Measurements from ENCODE around the gene SLX4IP. TPM values are rescaled to one million over a fixed set of nuclear protein-coding genes. Genes with fewer than 3 reads are reported as not detected.
"Not testable (repeated sequence)": the region's sequence is repeated elsewhere in the genome, so short reads cannot be mapped to it uniquely, and the experiment has no call there.

SLX4IP gene
- total RNA-seq, 2 donors from 2014 or later: 7.0 to 8.2 TPM

DNA sequence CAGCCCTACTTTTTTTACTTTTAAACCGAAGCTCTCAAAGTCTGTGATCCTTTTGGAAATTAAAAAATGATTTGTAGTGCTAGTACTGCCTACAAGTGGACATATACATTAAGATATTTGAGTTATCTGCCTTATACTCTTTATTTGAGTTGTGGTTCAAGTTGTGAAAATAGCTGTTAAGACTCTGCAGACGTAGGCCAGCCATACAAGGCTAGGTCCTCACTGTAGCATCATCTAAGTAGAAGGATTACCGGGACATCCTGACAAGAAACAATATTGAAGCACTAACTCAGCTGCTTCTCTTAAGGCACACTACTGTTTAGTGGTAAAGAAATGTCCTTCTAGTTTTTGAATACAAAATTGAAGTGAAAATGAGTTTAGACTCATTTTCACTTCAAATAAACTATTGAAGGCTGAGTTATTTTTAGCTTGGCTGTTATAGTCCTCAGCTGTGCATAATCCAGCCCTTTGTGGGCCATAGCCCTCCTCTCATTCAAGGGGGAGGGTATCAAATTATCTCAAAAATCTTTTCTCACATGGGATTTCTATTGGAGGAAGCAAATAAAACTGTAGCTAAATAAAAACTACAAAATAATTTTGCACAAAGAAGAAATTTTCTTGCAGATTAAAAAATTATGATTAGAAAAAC, 170.6 kb downstream of the SLX4IP start:
- WGBS: 81% methylated on average over 3 of the region's 3 CpGs
- Histone ChIP-seq H3K9me3 (no peaks in the 10 kb centered on the region), H3K27ac (peak overlapping the region; percentile 17 to 58), H3K36me3 (no peaks in the 10 kb centered on the region), H3K4me3 (no peak overlapping the region), H3K4me1 (replicated peaks) (no peaks in the 10 kb centered on the region), H3K27me3 (replicated peaks; ENCODE audit: insufficient read depth) (no peaks in the 10 kb centered on the region)
- TF ChIP-seq, protein P1, sequence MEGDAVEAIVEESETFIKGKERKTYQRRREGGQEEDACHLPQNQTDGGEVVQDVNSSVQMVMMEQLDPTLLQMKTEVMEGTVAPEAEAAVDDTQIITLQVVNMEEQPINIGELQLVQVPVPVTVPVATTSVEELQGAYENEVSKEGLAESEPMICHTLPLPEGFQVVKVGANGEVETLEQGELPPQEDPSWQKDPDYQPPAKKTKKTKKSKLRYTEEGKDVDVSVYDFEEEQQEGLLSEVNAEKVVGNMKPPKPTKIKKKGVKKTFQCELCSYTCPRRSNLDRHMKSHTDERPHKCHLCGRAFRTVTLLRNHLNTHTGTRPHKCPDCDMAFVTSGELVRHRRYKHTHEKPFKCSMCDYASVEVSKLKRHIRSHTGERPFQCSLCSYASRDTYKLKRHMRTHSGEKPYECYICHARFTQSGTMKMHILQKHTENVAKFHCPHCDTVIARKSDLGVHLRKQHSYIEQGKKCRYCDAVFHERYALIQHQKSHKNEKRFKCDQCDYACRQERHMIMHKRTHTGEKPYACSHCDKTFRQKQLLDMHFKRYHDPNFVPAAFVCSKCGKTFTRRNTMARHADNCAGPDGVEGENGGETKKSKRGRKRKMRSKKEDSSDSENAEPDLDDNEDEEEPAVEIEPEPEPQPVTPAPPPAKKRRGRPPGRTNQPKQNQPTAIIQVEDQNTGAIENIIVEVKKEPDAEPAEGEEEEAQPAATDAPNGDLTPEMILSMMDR (IDR thresholded peaks at IDR 0.05): no peak
- TF ChIP-seq POLR2A (IDR thresholded peaks at IDR 0.05): no peak
- TF ChIP-seq POLR2AphosphoS5 (IDR thresholded peaks at IDR 0.05): no peak
- intact Hi-C loops (cut with DNase I): no loop called here
- no peak for DNase-seq (ENCODE audit: low spot score)

DNA sequence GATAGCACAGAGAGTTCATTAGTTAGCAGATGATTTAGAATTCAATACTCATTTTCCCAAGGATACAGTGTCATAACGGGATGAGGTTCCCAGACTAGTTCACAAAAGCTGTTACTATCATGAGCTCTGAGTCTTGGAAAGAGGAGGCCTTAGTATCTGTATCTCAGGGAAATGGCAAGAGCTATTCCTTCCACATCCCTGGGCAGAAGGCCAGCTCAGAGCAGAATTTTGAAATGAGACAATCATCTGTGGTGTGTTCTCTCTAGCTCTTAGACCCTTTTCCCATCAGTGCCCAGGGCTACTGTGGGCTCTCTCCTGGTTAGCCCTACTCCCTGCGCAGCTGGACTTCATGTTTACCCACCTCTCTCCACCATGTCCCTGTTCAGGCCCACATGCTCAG, 174.2 kb downstream of the SLX4IP start:
- Histone ChIP-seq H3K4me3 (no peak overlapping the region), H3K4me1 (replicated peaks) (peaks cover 5% of the 10 kb centered on the region), H3K36me3 (no peaks in the 10 kb centered on the region), H3K27me3 (replicated peaks; ENCODE audit: insufficient read depth) (no peaks in the 10 kb centered on the region), H3K27ac (peak overlapping the region; percentile 4 to 11), H3K9me3 (no peaks in the 10 kb centered on the region)
- no peak for DNase-seq (ENCODE audit: low spot score)
- WGBS: 82% methylated on average over 2 of the region's 2 CpGs
- intact Hi-C loops (cut with DNase I): no loop called here
- TF ChIP-seq, protein P1 (IDR thresholded peaks at IDR 0.05): no peak
- TF ChIP-seq POLR2AphosphoS5 (IDR thresholded peaks at IDR 0.05) (no peak), POLR2A (IDR thresholded peaks at IDR 0.05) (no peak)

GRCh38 chr20:10609770-10610169, 174.7 kb downstream of the SLX4IP start:
- intact Hi-C loops (cut with DNase I): no loop called here
- TF ChIP-seq, protein P1 (IDR thresholded peaks at IDR 0.05): no peak
- no peak for TF ChIP-seq POLR2AphosphoS5 (IDR thresholded peaks at IDR 0.05)
- TF ChIP-seq POLR2A (IDR thresholded peaks at IDR 0.05): no peak
- no peak for DNase-seq (ENCODE audit: low spot score)
- Histone ChIP-seq H3K27me3 (replicated peaks; ENCODE audit: insufficient read depth) (no peaks in the 10 kb centered on the region), H3K36me3 (no peaks in the 10 kb centered on the region), H3K4me1 (replicated peaks) (peaks cover 5% of the 10 kb centered on the region), H3K9me3 (no peaks in the 10 kb centered on the region), H3K4me3 (no peak overlapping the region), H3K27ac (peak overlapping the region; percentile 11 to 23)

DNA sequence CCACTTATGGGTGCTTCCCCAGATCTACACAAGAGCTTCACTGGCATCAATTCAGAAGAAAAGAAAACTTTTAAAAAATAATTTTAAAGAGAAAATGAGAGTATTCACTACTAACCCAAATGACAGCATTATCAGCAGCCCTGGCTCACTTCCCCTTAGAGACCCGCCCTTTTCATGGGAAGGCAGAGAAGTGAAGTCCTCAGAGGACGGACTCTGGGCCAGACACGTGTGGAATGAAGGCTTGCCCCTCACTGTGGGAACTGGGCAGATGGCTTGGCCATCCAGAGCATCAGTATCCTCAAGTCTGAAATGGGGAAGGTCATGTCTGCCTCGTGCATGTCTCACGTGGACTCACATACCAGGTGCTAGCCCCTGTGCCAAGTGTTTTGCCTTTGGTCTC, 175.1 kb downstream of the SLX4IP start:
- peak overlapping the region in 1 of 2 donors; percentile 23 for H3K27ac ChIP-seq
- no peaks in the 10 kb centered on the region for H3K36me3 ChIP-seq
- no peak overlapping the region for H3K4me3 ChIP-seq
- intact Hi-C loops (cut with DNase I): no loop called here
- H3K27me3 ChIP-seq (replicated peaks; ENCODE audit: insufficient read depth): no peaks in the 10 kb centered on the region
- peaks cover 5% of the 10 kb centered on the region for H3K4me1 ChIP-seq (replicated peaks)
- 88% methylated on average over 5 of the region's 5 CpGs for WGBS
- TF ChIP-seq POLR2A (IDR thresholded peaks at IDR 0.05): no peak
- TF ChIP-seq, protein P1 (IDR thresholded peaks at IDR 0.05): no peak
- TF ChIP-seq POLR2AphosphoS5 (IDR thresholded peaks at IDR 0.05): no peak
- no peaks in the 10 kb centered on the region for H3K9me3 ChIP-seq
- no peak for DNase-seq (ENCODE audit: low spot score)

GRCh38 chr20:10611357-10611756, 176.3 kb downstream of the SLX4IP start:
- Histone ChIP-seq H3K4me3 (no peak overlapping the region), H3K27ac (no peak overlapping the region), H3K9me3 (no peaks in the 10 kb centered on the region), H3K4me1 (replicated peaks) (peaks cover 5% of the 10 kb centered on the region), H3K27me3 (replicated peaks; ENCODE audit: insufficient read depth) (no peaks in the 10 kb centered on the region), H3K36me3 (no peaks in the 10 kb centered on the region)
- WGBS: 31% methylated on average over 1 of the region's 1 CpG
- DNase-seq (ENCODE audit: low spot score): peak; percentile 33
- TF ChIP-seq, protein P1 (IDR thresholded peaks at IDR 0.05): peak in 2 of 4 experiments; percentile 48 to 51
- no peak for TF ChIP-seq POLR2A (IDR thresholded peaks at IDR 0.05)
- intact Hi-C loops (cut with DNase I): no loop called here

GRCh38 chr20:10613426-10613825, 178.3 kb downstream of the SLX4IP start:
- intact Hi-C loops (cut with DNase I): not testable (repeated sequence)

More at GRCh38 chr20:10613426-10613825, 178.3 kb downstream of the SLX4IP start:
- not testable (repeated sequence) for H3K36me3 ChIP-seq; DNase-seq (ENCODE audit: low spot score); H3K27ac ChIP-seq; H3K4me3 ChIP-seq; H3K27me3 ChIP-seq (replicated peaks; ENCODE audit: insufficient read depth); H3K4me1 ChIP-seq (replicated peaks); H3K9me3 ChIP-seq
- WGBS: 92% methylated on average over 5 of the region's 5 CpGs

All from prostate gland (tissue), 2 donors.